HG03521 (cell line): ENCODE measurements around the gene VAMP3.
A peak's percentile ranks its signal among the peaks of the same experiment; 100 is the strongest.
"Not testable (repeated sequence)": the region's sequence is repeated elsewhere in the genome, so short reads cannot be mapped to it uniquely, and the experiment has no call there.

Experiments
- ATAC-seq: cut with Tn5 transposase; IDR thresholded peaks from one replicate; pipeline ENCODE4 v1.9.1; 2021; ENCODE audit warnings: mild to moderate bottlenecking, moderate library complexity; ENCODE audit not compliant: unreplicated experiment

Gene VAMP3

DNA sequence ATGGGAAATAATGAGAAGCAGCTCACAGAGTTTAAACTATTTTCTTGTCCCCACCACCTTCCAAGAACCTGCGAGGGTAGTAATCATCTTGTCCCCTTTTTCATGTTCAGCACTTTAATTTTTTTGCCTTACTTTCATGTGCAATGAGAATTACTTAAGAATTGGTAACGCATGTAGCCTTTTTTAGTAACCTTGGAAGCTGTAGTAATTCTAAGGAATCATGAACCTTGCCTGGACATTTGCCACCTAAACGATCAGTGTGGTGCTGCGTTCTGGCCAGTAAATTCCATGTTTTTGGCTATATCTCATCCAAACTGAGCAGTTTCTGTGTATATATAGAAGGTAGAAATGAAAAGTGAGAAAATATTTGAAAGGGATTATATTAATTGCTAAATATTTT is 3.9 kb upstream of the VAMP3 start:
- ATAC-seq = no peak

DNA sequence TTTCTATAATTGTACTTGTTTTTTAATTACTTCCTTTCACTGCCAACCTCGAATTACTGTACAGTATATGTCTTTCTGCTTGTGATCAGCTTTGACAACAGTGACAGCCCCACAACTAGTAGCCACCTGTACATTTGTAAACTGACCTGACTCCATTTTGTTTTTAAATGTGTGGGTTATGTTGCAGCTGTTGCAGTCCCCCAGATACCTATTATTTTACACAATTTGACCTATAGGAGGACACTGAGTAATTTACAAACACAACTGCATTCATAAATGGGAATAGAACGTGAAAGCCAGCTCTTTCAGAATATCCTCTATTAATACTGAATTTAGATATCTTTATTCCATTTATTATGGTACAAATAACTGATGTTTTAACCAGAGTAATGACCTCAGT is 2.5 kb upstream of the VAMP3 start:
- no peak for ATAC-seq

DNA sequence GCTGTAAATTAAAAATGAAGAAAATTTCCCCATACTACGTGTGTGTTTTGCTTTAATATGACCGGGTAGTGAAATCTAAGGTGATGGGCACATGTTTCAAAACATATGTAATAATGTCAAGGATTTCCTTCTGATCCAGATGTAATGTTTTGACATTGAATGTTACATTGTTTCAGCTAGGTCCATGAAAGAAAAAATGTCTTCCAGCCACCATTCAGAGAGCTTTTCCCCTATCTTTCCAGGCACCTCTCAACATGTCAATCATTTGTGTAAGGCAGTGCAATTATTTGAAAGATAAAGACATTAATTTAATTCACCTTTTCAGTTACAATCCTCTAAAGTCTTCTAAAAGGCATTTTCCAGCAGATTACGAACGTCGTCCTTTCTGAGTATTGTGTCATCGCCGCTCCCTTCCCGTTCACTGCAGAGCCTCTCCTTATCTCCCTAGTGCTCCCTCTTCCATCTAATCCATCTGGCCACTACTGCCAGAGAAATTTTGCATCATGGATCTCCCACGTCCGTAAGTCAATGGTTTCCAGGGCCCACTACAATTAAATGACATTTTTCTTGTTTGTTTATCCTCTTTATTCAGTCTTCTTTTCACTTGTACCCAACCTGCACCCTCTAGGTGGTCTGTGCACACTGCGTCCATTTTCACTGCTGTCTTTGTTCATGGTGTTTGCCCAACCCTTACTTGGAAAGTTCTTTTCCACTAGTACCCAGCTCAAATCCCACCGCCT is 1.3 kb upstream of the VAMP3 start:
- ATAC-seq = no peak

DNA sequence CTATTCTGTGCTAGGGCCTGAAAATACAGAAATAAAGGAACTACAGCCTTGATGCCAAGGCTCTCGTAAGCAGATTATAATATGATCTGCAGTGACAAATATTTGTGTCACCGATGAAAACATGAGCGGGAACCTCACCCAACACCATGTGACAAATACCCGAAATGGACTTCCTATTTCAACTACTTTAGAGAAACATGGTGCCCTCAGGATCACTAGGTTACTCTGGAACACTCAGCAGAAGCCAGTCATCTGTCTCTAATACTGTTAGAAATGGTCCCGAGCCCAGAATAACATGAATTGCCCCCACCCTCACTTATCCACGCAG is 463 bp upstream of the VAMP3 start:
- no peak for ATAC-seq

DNA sequence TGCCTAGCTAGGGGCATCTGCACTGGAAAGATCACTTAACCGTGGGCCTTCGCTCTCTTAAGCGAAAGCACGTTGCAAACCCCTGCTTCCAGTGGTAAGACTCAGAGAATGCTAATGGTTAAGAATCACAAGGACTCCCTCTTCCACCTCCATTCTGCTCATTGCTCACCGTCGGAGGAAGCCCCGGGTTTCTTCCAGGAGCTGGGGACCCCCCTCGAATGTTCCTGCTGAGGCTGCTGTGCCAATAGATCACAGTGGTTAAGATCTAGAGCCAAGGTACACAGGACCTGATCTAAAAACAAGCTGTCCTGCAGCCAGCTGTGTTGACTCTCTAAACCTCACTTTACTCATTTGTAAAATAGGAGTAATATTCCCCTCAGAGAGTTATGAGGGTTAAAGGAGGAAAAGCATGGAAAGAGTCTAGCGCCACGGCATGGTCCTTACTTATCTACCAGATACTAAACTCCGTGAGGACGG is 765 bp downstream of the VAMP3 start:
- ATAC-seq = no peak

DNA sequence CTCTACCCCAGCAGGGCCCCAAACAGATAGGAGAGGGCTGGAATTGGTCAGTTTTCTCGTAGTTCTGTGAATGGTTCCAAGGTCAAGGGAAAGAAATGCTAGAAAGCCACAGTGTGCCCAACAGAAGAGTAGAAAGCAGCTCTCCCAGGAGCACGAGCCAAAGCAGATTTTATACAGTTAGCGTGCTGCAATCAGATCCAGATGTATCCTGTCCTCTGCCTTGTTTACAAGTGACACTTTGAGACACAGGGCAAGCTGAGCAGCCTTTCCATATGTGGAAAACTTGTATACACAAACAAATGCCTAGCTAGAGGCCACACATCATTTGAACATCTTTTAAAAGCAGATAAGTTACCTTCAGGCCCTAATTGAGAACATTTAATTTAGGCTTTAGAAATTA is 6.5 kb downstream of the VAMP3 start:
- ATAC-seq = no peak

DNA sequence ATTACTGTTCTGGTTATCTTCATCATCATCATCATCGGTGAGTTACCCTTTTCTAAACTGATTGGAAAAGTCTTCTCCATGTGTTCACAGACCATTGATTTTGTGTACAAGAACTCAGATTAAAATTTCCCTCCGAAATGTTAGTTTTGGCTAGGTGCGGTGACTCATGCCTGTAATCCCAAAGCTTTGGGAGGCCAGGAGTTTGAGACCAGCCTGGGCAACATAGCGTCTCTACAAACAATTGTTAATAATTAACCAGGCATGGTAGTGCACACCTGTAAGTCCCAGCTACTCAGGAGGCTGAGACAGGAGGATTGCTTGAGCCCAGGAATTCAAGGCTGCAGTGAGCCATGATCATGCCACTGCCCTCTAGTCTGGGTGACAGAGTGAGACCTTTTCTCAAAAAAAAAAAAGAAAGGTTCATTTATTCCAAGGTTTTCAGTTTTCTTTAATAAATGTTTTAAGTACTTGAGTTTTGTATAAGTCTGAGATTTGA is 7.1 kb downstream of the VAMP3 start:
- ATAC-seq = no peak

DNA sequence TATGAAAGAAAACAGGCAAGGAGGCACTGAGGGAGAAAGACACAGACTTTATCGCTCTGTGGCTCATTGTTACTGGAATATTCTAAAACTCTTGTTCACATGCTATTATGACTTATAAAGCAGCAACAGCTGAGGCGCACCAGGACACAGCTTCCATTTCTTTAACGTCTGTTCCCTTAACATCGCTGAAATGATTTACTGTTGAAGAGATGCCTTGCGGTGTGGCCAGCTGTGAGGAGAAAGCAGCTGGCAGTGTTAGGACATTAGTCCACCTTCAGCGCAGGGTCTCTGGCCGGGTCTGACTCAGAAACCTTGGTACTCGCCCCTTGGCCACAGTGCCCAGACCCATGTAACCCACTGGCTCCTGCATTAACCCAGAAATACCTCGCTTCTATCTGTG is 9.9 kb downstream of the VAMP3 start:
- no peak for ATAC-seq

DNA sequence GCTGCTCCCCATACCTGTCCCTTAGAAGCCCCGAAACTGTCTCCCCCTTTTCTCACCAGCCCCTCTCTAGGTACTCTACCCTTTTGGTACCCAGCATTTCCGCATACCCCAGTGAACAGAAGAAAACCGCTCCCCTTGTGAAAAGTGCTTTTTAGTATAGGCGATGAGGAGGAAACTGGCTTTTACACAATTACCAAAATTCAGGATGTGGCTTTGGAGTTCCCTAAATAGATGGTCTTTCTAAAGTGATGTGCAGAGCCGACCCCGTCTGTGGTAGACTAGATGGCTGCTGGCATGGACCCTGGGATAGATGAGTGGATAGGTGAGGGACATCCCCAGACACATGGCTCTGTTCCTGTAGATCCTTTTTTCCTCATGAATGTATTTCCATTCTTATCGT is 10.4 kb downstream of the VAMP3 start:
- no peak for ATAC-seq

DNA sequence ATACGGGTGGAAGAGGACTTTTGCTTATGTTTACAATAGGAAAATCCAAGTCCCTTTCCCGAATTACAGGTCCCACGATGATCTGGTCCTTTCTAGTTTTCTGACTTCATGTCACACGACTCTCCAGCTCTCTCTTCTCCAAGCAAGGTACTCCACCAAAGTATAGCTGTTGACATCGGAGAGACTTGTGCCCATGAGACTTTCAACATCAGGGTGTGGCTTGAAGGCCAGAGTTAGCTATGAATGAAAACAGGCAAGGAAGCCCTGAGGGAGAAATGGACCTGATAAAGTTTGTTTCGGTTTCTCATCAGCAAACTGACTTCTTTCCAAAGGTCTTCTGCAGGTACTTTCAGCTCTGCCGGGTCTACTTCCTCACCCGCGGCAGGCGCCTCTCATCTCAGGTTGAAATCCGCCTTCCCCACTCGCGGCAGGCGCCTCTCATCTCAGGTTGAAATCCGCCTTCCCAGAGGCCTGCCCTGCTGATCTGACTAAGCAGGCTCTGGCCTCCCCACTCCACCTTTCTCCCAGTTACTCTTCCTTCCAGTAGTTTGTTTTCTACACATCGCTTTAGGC is 10.9 kb downstream of the VAMP3 start:
- ATAC-seq = no peak

DNA sequence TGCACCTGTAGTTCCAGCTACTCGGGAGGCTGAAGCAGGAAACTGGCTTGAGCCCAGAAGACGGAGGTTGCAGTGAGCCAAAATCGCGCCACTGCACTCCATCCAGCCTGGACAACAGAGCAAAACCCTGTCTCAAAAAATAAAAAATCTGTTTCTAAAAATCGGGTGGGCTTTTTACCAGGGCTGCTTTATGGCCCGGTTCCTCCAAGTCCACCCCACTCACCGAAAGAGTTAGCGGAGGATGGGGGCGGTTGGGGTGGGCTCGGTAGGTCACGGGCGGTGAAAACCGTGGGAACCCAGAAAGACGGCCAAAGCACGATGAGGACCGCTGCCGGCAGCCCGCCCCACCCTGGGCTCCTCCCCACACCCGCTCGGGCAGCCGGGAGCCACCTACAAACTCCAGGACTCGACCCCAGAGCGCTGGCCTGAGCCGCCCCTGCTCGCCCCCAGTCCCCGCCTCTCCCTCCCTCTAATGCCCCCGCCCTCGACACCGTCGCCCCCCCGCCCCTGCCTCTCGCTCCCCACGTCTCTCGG is 12.1 kb downstream of the VAMP3 start:
- ATAC-seq = no peak

DNA sequence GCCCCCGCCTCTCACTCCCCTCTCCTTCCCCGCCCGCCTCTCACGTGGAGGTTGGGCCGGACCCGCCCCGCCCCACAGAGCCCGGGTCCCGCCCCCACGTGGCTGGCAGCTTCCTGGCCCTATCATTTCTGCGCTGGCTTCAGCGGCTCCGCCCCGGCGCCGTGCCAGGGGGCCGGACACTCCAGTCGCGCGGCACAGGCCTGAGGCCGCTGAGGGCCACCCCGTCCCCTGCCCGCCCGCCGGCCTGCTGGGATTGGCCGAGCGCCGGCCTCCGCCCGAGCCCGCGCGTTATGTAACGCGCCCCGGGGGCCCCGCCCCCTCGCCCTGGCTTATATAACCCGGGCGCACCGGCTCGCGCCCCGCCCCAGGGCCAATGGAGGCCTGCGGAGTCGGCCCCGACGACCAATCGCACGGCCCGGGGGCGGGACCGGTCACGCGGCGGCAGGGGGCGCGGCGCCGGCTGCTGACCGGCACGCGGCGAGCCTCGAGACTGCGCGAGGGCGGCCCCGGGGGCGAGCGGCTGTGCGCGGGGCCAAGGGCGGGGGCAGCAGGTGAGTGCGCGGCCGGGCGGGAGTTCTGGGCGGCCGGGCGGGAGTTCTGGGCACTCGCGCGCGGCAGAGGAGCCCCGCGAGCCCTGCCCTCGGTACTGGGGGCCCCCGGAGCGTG is 12.9 kb downstream of the VAMP3 start, which contains the start of gene PER3:
Gene PER3 (plus strand): TSS at position 466 of the 666 bp plus-strand sequence. CDS start 587 bp downstream, outside the sequence.
- ATAC-seq = peak; percentile 89

DNA sequence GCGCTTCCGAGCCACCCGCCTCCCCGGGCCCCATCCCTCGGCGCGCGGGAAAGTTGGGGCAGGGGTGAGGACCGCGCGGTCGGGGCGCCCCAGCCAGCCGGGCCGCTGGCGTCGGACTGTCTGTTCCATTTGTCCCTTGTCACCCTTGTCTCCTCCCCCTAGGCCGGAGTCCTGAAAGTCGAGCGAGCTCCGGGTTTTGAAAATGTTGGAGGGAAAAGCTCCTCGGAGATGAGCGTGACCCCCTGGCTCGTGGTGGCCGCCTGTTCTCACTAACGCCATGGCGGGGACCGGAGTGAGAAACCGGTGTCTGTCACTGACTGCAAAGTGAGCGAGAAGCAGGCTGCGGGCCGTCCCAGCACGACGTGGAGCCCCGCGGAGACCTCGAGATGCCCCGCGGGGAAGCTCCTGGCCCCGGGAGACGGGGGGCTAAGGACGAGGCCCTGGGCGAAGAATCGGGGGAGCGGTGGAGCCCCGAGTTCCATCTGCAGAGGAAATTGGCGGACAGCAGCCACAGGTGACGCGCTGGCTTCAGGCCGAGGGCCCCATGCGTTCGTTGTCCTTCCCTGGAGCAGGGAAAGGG is 13.5 kb downstream of the VAMP3 start:
- ATAC-seq = no peak

DNA sequence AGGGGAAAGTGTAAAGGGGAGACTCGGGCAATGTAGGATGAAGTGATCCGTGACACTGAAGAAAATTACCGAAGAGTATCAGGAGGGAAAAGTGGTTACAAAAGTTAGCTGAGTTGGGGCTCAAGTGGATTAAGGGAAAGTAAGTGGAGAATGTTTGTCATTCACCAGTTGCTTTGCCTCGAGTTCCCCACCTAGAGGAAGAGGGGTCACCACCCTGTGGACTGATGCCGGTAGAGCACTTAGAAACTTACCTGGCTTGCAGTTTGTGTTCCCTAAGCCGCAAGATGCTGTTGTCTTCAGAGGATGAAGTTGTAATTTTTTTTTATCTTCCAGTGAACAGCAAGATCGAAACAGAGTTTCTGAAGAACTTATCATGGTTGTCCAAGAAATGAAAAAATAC is 14.0 kb downstream of the VAMP3 start:
- ATAC-seq = no peak

DNA sequence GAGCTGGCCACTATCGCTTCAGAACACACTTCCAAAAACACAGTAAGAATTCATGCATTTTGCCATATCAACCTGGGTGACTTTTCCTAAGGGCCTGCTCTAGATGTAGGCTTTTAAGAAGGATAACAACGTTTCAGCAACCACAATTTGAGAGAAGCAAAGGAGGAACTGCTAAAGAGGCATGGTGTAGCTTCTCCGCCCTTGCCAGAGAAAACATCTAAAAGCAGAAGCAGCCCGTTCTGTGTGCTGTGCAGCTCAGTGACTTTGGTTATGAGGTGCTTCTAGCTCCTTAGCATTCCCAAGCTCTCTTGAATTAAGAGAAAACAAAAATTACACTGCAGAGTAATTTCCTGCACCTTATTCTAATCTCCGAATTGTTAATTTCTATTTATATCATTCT is 15.7 kb downstream of the VAMP3 start:
- no peak for ATAC-seq

DNA sequence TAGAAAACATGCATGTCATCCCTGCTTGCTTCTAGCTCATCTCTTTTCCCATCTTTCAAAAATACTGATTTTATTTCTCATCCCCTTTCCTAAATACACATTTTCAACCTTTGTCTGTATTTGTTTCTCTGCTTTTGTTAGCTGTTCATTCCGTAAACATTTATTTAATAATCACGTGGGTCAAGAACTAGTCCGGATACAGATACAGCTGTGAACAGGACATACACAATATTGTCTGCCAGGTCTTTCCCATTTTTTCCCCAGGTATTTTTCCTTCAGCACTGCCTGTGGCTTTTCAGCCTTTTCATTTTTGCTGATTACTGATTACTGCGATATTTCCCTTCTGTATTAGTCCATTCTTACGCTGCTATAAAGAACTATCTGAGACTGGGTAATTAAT is 18.7 kb downstream of the VAMP3 start:
- ATAC-seq = no peak

DNA sequence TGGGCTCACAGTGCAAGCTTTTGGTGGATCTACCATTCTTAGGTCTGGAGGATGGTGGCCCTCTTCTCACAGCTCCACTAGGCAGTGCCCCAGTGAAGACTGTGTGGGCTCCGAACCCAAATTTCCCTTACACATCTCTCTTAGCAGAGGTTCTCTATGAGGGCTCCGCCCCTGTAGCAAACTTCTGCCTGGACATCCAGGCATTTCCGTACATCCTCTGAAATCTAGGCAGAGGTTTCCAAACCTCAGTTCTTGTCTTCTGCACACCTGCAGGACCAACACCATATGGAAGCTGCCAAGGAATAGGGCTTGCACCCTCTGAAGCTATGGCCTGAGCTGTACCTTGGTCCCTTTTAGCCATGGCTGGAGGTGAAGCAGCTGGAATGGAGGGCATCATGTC is 19.9 kb downstream of the VAMP3 start:
- not testable (repeated sequence) for ATAC-seq

DNA sequence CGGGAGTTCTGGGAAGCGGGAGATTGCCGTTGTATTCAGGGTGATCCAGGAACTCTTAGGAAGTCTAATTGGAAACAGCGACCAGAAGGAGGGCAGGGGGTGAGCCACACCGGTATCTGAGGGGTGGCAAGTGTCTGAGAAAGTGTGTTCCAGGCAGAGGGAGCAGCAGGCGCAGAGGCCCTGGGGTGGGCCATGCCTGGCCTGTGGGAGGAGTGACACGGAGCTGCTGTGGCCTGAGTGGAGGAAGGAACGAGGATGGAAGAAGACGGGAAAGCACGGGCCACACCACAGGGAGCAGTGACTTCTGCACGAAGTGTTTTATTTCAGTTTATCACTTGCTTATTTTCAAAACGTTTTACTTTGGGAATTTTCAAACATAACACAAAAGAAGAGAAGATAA is 24.3 kb downstream of the VAMP3 start:
- ATAC-seq = no peak

DNA sequence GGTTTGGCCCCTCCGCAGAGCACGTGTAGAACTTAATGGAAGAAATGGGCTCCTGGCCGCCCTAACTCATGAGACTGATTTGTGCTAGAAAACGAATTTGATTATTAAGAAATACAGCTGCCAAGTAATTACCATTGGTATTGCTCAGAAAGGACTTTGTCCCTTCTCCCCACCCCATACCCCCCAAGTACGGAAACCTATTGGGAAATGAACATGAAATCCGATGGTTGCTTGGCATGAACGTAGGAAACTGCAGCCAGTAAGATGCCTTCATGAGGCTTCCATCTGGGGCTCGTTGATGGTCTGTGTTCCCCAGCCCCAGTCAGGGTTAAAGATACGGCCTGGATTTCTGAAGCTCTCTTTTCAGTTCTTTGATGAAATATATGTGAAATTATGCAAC is 34.4 kb downstream of the VAMP3 start:
- ATAC-seq = no peak

DNA sequence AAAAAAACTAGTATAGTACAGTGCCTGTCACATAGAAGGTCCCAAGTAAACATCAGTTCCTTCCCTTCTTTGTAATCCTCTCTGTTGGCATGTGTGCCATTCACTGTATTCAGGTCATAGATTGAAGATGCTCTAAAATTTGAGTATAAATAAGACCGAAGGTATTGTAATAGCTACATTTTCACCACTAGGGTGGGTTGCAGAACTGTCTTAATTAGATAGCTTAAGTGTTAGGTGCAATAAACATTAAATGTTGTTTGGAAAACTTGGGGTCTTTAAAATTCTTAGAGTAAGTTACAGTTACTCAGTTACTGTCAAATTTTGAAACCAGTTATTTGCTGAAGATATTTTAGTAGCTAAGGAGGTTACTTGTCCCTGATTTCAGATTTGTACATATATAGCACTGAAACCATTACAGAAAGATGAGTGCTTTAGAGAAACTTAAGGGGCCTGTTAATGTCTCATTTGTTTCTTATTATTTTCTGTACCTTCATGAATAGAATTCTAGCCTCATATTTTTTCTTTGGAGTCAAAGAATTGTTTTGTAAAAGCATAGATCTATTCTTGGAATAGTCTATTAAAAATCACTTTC is 37.3 kb downstream of the VAMP3 start:
- ATAC-seq = no peak

DNA sequence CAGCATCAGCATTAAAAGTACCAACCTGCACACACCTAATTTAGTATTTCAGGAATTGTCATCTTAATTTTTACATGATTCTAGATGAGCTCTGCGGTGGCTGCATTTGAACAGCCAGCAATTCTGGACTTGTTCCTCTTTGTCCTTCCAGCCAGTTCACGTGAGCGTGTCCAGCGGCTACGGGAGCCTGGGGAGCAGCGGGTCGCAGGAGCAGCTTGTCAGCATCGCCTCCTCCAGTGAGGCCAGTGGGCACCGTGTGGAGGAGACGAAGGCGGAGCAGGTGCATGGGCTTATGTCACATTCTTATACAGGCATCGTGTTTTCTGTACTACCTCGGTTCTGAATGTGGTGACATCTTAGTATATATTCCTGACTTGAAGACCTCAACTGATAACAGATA is 38.6 kb downstream of the VAMP3 start:
- ATAC-seq = no peak
